H1 (cell line): ENCODE data around the gene MAPRE3. TPM values are rescaled to one million over a fixed set of nuclear protein-coding genes. Genes with fewer than 3 reads are reported as not detected.

ENCODE experiments used
- FOSL1 ChIP-seq: IDR thresholded peaks from 2 replicates; pipeline ENCODE4 v1.6.1; 2011; ENCODE audit warnings: mild to moderate bottlenecking, low read depth, low read length, moderate library complexity; ENCODE audit not compliant: insufficient read depth
- HDAC2 ChIP-seq, 2 experiments: fragments of 300-600 bp in 1 of 2; sonication (generic) in 1 of 2; IDR thresholded peaks; 2 replicates each; pipeline ENCODE4 v1.6.1; 2011 to 2012; ENCODE audit warnings: low read depth in 2 of 2, low read length in 2 of 2, mild to moderate bottlenecking in 2 of 2, moderate library complexity in 2 of 2, borderline replicate concordance in 1 of 2, inconsistent platforms in 1 of 2
- RBBP5 ChIP-seq: IDR thresholded peaks from 2 replicates; pipeline ENCODE4 v1.7.1; 2012; ENCODE audit warnings: low read depth, mild to moderate bottlenecking, inconsistent platforms, low read length, moderate library complexity, borderline replicate concordance
- polyA plus RNA-seq, 7 experiments: library from polyadenylated mRNA; depleted of rRNA in 3 of 7; stranded (reverse) in 5 of 7; unstranded in 2 of 7; fragments of >200 nt in 5 of 7; fragments of 200-250 nt in 2 of 7; gene quantifications; 1 replicate in 5 of 7; 2 replicates in 1 of 7; 4 replicates in 1 of 7; pipeline versions ENCODE4 v1.2.1 to v1.2.3, GENCODE V29; 2011 to 2013; ENCODE audit warnings: missing spikeins in 2 of 7, mixed read lengths in 2 of 7
- total RNA-seq: library from RNA; stranded (reverse); fragmentation: NEBNext Ultra II Directional; extraction: Animal tissue kit (Norgen Biotek cat#: 25700); gene quantifications from 2 replicates; pipeline ENCODE4 v1.2.1, GENCODE V29; 2021

MAPRE3 gene
- total and polyA plus RNA-seq, 2 of the 8 experiments (the other 6 are each of a cell fraction or from before 2014, with no cell fraction given), result 4.9 to 6.6 TPM

- TF ChIP-seq HDAC2 (IDR thresholded peaks at IDR 0.05; ENCODE audit: borderline replicate concordance in 1 of 2, low read depth in 2 of 2, low read length in 2 of 2) (peak; percentile 78 to 82; a peak in 2 of 4 replicates), FOSL1 (no peak), RBBP5 (peak; percentile 44; the same call in 1 of the 2 replicates)
These were observed 62.2 kb downstream of the MAPRE3 start, which contains the start of gene TMEM214 (continued) for GRCh38 chr2:27032495-27033252.
